ENCODE data around the gene LIN28A.
A peak's percentile ranks its signal among the peaks of the same experiment; 100 is the strongest.

LIN28A gene

DNA sequence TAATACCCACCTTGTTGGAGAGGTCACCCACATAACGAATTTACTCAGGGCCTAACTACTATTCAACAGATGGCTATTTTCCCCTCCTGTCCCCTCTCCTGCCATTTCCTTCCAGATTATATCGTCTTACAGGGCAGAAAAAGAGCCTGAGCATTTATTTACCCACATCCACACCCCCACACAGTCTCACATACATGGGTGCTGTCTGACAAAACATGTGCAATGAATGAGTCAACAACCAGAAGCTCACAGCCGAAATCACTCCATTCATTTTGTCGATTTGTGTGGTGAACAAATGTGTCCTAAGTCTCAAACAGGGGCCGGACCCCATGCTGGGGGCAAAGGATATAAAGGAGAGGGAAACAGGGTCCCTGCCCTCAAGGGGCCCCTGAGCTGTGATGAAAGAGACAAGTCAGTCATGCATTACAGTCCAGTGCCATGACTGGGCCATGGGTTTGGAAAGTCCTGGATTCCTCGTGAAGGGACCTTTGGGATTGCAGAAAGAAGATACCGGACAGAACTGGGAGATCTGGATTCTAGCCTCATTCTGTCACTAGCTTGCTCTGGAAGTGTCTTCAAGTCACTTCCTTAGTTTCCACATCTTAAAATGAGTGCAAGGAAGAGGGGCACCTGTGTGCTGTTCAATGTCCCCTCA is 21.7 kb upstream of the LIN28A start:
- no peak for DNase-seq

DNA sequence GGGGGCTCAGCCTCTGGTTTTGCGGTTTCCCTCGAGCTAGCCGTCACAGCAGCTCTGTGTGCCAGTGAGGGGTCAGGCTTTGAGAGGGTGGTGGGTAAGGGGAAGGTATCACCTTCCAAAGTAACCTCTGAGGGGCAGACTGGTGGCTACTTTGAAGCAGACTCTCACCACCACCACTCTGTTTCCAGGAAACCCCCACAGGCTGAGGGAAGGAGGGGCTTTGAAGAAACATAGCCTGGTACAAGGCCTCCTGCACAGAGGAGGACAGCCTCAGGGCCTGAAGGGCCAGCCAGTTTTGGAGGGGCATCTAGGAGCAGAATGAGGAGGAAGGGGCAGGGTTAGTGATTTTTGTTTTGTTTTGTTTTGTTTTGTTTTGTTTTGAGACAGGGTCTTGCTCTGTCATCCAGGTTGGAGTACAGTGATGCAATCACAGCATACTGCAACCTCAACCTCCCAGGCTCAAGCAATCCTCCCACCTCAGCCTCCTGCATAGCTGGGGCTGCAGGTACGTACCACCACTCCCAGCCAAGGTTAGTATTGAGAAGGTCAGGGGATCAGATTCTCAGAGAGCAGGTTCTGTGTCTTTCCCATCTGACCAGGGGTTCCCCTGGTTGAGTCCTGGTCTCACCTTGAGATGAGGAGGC is 20.9 kb upstream of the LIN28A start:
- DNase-seq, result no peak

DNA sequence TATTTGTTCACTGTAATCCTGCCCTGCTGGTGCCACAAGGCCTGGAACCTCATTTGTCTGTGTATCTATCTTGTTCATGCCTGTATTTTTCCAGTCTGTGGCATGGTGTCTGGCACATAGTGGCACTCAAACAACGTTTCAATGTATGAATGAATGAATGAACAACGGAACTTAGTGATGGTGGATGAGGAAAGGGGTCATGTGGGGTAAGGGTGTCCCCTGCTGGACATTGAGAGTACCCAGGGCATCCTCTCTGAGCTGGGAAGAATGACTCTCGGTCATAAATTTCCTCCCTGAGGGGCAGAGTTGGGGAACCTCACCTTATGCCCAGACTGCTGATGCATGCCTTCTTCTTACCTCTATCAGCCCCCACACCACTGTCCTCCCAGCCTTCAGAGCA is 19.2 kb upstream of the LIN28A start:
- no peak for DNase-seq

DNA sequence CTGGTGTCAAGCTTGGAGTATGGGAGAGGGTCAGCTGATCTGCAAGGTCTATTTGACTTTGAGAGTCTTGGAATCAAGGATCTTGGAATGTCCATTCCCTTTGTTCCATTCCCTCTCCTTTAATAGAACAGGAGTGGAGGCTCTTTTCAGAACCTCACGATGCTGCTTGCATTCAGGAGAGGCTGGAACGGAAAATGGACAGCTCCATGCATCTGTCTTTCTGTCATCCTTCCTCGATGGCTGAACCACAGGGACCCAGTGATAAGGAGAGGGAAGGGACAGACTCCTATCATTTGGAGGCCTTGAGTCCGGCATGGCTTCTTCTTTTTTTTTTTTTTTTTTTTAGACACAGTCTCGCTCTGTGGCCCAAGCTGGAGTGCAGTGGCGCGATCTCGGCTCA is 14.9 kb upstream of the LIN28A start:
- no peak for DNase-seq

DNA sequence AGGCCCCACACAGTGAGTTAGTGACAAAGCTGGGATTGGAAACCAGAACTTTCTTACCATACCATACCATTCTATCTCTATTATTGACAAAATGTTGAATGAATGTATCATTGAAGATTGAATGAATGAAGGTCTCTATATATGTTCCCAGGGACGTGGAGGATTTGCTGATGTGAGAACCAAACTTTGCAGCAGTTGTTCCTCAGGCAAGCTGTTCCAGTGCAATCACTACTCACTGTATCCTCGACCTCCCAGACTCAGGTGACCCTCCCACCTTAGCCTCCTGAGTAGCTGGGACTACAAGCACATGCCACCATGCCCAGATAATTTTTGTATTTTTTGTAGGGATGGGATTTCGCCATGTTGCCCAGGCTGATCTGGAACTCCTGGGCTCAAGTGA is 11.6 kb upstream of the LIN28A start:
- DNase-seq, result no peak

DNA sequence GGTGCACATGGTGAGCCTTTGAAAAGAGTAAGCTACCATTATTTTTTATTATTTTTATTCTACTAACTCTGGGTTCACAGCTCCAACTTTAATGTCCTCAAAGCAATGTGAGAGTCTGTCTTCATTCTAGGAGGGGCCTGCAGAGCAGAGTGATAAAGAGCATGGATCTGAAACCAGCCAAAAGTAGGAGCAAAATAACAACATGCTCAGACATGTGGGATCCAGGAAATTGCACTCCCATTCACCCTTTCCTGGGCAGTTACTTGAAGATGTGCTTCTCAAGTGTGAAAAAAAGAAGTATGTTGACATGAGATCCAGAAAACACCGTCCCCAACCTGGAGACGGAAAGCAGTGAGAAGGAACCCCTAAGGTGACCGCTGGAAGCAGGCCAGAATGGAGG is 8.7 kb upstream of the LIN28A start:
- DNase-seq, result no peak

DNA sequence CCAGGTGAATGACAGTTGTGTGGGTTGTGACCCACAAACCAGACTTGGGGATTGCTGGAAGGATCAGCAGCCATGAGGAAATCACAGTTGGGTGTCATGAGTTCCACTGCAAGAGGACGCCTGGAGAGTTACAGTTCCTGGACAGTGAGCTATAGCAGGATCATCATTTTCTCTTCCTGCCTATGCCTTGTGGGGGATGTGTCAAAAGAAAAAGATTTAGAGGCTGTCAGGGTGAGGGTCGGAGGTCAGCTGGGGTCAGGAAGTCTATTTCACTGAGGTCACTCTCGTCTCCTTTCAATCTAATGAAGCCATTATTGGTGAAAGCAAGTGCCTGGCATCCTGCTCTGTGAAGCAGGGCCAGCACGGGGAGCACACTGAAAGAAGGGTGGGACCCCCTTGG is 7.0 kb upstream of the LIN28A start:
- no peak for DNase-seq

DNA sequence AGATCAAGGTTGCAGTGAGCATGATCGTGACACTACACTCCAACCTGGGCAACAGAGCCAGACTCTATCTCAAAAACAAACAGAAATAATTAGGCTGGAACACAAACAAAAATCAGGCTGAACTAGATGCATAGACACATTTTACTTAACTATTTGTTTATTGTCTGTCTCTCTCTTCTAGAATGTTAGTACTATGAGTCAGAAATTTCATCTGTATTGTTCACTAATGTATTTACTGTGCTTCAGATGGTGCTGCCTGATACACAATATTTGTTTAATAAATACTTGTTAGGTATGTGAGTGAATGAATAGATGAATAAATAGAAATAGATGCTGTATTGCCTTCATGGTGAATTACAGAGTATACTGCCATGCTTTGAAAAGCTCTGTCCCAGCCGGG is 6.0 kb upstream of the LIN28A start:
- DNase-seq, result no peak

DNA sequence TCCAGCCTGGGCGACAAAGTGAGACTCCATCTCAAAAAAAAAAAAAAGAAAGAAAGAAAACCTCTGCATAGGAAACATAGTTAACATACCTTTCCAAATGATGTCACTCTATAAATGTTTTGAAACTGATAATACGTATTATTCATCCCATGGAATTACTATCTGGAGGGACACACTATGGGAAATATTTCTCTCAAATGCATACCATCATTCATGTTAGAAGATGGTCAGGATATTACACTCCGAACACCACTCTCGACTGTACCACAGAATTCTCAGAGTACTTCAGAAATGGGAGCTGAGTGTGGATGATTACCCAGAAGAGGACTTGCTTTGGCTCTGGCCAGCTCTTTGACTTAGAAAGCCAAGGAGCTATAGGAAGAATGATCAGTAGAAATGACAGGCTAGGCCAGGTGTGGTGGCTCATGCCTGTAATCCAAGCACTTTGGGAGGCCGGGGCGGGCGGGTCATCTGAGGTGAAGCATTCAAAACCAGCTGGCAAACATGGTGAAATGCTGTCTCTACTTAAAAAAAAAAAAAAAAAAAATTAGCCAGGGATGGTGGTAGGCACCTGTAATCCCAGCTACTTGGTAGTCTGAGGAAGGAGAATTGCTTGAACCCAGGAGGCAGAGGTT is 5.2 kb upstream of the LIN28A start:
- no peak for DNase-seq

DNA sequence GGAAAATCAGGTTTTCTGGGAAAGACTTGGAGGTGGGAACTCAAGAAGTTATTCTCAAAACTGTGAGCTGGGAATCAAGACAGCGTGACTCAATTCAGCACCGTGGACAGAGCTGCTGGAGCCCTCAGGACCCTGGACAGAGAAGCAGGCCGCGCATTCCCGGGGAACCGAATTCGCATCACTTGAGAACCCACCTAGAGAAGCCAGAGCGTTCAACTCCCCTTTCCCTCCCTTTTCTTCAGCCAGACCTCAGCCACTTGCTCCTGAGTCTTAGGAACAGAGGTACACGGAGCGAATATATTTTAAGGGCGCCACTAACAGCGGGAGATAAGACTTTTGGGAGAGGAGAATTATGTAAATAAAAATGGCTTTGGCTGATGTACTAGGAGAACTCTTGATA is 2.0 kb upstream of the LIN28A start:
- DNase-seq, result no peak

DNA sequence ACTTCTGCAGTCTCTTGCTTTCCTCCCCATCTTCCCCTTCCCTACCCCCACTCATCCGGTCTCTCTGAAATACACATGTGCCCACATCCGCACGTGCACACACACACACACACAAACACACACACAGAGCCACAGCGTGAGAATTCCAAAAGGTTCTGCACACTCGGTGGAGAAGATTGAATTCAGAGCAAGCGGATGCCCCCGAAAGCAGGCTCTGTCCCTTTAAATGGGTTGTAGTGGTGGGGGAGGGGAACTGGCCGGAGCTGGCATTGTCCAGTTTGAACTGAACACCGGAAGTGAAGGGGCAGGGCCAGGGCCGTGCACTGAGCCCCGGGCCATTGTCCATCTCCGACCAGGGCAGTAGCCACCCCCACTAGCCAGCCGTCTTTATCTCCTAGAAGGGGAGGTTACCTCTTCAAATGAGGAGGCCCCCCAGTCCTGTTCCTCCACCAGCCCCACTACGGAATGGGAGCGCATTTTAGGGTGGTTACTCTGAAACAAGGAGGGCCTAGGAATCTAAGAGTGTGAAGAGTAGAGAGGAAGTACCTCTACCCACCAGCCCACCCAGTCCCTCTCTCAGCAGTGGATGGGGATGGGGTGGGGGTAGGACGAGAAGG is 1.3 kb upstream of the LIN28A start:
- DNase-seq, result no peak

DNA sequence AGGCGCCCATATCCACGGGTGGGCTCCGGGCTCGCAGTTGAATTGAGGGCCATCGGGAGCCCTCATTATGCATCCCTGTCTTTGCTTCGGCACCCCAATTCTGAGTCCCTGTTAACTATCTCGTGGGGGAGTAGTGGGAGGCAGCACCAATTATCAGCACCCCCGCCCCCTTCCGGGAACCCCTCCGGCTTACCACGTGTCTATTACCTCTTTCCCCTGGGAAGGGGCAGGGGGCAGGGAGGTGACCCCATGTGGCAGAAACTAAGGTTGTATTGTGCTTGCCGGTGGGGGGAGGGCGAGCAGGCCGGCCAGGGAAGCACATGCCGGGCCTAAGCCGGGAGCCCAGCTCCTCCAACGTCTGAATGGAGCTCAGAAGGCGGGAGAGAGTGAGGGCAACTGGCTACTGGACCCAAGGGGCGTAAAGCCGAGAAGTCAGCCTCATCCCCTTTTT is 1.0 kb downstream of the LIN28A start:
- DNase-seq, result no peak

DNA sequence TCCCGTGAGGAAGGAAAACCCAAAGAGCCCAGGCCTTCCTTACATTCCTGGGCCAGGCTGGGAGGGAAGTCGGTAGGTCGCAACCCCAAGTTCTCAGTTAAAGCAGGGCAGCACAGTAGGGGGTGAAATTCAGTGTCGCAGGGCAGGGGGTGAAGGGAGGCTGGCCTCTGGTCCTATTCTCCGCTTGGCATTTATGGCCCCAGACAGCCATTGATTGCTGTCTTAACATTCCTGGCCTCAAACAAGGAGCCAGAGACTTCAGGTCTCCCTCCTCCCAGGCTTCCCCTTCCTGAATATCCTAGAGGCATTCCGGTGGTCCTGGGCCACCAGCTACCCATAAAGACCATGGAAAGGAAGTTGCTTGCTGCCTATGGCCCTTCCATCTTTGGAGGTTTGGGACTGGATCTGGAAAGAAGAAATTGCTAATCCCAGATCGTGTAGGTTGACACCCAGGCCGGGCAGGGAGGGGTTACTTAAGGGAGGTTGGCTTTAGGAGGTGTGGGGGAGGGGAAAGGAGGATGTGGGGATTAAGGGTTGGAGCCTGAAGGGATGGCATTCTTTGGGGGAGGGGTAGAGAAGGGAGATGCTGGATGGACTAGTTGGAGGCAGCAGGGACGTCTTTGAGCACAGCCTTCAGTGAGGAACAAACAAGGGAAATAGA is 1.7 kb downstream of the LIN28A start:
- DNase-seq, result no peak

DNA sequence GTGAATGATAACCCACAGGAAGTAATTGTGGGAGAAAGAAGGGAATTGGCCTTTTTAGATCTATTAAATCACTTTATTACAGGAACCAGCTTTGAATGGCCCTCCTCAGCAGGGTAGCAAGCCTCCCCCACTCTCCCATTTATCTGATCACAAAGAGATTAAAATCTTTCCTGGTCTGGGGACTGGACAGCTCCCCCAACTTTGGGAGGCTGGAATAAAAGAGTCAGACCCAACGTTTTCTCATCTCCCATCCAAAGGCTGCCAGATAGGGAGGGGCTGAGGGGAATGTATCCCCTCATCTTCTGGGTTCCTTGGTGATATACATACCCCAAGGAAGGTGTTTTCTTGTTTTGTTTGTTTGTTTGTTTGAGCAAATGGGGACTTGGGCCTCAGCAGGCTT is 2.4 kb downstream of the LIN28A start:
- no peak for DNase-seq

DNA sequence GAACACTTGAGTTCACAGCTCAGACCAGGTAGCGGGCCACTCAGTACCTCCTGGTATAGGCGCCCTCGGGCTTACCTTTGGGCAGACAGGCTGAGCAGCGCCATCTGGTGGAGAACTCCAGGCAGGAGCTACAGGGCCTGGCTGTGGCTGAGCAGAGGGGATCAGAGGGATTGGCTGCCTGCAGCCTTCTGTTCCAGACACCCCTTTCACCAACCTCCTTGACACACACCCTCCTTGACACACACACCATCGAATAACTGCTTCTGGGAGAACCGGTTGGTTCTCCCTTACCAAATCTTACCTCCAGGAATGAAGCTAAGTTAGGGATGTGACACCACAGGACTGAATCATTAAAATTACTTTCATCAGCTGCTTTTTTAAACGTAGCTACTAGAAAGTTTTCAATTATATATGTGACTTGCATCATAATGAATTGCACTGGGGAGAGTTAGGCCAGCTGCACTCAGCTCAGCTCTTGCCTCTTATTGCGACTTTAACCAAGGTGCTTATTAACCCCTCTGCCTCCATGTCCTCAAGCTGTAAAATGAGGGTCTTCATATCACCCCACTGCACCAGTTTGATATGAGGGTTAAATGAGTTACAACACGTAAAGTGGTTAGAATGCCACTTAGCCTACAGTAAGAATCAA is 6.6 kb downstream of the LIN28A start:
- peak; percentile 58 for DNase-seq

DNA sequence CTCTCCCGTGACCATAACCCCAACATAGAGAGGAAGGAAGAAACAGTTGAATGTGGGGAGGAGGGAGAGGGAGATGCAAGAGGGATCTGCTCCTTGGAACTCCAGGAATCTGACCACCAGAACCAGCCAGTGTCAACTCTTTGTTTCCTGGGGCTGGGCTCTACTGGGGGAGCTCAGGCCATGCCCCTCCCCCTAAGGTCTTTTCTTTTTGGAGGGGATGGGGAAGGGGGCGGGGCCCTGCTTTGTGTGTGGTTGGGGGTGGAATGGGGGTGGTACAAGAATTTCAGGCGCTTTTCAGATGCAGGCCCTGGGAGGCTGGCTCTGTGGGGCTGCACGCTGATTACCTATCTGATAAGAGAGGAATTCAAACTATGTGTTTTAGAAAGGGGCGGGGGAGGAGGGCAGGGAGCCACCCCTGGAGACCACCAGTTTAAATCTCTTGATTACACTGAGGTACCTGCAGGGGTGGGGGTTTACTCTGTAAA is 8.3 kb downstream of the LIN28A start:
- DNase-seq, result no peak

DNA sequence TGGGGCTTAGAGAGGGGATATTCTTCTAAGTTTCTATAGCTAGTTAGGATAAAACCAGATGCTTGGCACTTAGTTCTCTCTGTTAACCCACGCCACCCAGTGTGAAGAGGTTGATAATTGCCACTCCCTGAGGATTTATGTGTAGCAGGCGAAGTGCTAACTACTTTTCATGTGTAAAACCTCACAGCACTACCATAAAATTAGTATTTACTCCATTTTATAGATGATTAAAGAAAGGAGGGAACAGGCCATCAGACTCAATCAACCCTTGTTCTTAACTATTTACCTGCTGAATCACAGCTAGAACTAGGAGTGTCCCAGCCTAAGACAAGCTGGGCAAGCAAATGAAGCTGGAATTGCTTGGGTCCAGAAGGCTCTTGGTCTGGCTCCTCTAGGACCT is 8.9 kb downstream of the LIN28A start:
- DNase-seq, result no peak

DNA sequence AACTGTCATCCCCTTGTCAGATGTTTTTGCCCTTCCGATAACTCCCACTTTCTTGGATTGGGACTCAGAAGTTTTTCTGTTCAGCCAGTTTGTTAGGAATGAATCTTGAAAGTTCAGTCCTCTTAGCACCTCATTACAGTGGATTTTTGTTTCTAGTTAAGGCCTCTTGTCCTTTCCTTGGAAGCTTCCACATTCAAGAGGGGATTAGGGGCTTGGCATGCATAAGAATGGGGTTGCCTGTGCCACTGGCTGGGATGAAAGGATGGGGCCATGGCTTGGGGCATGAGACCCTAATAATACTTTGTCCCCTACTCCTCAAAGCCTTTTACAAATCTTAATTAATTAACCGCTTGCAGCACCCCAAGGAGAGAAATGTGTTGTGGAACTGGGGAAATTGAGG is 19.1 kb downstream of the LIN28A start:
- DNase-seq, result no peak

DNA sequence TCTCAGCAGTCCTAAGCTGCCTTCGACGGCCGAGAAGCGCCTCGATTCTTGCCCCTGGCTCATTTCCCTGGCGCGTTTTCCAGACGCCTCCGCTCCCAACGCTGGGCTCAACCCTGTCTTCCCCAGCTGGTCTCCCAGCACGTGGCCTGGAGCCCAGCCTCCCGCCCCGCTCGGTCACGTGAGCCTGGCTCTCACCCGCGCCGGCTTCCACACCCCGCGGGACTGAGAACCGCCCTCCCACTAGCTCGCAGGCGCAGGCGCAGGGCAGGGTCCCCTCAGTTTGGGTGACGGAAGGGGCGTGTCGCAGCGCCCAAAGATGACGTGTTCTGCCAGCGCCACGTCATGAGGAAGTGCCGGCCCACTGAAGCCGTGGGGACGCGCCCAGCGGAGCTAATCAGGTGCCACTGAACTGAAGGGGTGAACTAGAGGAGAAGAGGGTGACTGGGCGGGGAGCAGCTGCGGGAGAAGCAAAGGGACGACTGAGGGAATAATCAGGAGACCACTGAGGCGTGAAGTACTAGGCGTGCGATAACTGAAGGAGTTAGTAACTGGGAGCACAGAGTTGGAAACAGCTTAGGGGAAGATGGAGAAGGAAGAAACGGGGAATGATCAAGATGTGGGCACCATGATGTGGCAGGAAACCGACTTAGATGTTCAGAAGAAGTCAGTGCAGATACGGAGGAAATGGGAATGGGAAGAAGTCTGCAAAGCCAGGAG is 21.5 kb downstream of the LIN28A start, which contains the start of gene DHDDS:
TSS of gene DHDDS (plus strand) at position 343 of the 717 bp plus-strand sequence. CDS start 625 bp downstream, outside the sequence.
- DNase-seq, result peak; percentile 77

DNA sequence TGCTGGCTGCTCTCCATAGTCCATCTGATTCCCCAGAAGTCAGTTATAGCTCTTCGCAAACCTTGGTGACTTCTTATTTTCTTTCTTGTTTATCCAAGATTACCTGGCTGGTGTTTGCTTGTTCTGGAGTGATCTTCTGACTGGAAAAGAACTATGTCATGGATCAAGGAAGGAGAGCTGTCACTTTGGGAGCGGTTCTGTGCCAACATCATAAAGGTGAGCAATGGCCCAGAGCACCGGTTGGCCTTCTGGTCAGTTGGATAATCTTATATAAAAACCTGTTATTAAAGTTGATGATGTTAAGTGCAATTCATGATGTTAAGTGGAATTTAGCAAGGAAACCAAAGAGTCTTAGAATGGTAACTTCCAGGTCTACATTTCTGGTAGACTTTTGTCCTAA is 22.2 kb downstream of the LIN28A start:
- no peak for DNase-seq

DNA sequence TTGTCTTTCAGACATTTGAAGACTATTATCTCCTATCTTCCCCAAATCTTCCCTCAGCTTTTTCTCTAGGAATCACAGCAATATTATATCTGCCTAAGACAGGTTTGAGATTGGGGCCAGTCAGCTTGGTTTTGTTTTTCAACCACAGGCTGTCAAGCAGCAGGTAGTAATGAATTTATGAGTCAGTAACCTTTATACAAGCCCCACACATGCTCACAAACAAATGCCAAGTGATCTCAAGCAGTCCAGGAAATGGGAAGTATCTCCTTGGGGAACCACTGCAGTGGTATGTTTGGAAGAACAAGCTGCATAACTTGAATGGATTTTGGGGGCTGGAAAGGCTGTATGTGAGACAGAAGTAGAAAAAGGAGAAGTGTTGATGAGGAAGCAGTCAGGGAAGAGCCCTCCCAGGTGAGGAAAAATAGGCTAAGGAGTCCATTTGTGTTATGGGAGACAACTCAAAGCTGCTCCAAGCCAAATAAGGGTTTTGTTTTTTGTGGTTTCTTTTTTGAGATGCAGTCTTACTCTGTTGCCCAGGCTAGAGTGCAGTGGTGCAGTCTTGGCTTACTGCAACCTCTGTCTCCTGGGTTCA is 23.6 kb downstream of the LIN28A start:
- no peak for DNase-seq

DNA sequence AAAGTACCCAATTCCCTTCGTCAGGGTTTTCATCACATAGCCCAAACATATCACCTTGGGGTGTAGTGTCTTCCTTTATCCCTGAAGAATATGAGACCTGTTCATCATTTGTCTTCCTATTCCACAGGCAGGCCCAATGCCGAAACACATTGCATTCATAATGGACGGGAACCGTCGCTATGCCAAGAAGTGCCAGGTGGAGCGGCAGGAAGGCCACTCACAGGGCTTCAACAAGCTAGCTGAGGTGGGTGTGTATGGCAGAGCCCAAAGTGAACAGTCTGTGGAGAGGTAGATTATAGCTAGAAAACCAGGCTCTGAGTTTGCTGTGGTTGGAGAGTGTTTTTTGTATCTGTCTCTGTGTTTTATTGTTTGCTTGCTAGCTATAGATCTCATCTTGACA is 27.4 kb downstream of the LIN28A start:
- no peak for DNase-seq
